HCT116 (cell line): Measurements from ENCODE around the gene STK32C. TPM values are rescaled to one million over a fixed set of nuclear protein-coding genes. Genes with fewer than 3 reads are reported as not detected.

Source experiments
- ATAC-seq: fragments of 200-7000 bp; cut with Tn5 transposase; 2 replicates; pipeline ENCODE4 v1.9.1; 2020; ENCODE audit warnings: mild to moderate bottlenecking, moderate library complexity
- BruUV-seq: library from RNA; stranded (reverse); fragments of 400-500 nt; replicated peaks from 2 replicates; lab custom pipeline; 2021; lab: Mats Ljungman, UMichigan
- CTCF ChIA-PET: fragments of 300-600 bp; sonication (Branson Sonifier 250); formaldehyde crosslinking; loops from one replicate; lab custom pipeline; 2021; ENCODE audit warnings: antibody characterized with exemption; lab: Charles Lee
- POLR2A ChIA-PET: fragments of 300-600, 350-600 bp; sonication (Branson Sonifier 250); formaldehyde crosslinking; loops from one replicate; lab custom pipeline; 2021; ENCODE audit warnings: antibody characterized with exemption; lab: Charles Lee
- RAD21 ChIA-PET, 2 experiments: fragments of 300-600 bp; sonication (Branson Sonifier 250); formaldehyde crosslinking; loops; one replicate each; lab custom pipeline; 2023; ENCODE audit warnings: low total read pairs in 2 of 2; ENCODE audit not compliant: uncharacterized antibody in 2 of 2, unreplicated experiment in 2 of 2, low non-redundant PET in 1 of 2; lab: Charles Lee
- DNase-seq: peaks from one replicate; pipeline ENCODE4 v3.0.0-alpha.2; 2010; ENCODE audit warnings: low read depth, low spot score
- H2AFZ ChIP-seq: fragments of 200-600 bp; shearing (Covaris generic), sonication (generic); 2 replicates; pipeline ENCODE4 v1.6.1; 2017; ENCODE audit warnings: low read depth, mixed run types, mixed read lengths, antibody characterized with exemption, low read length; ENCODE audit not compliant: poor library complexity, severe bottlenecking
- H3K27ac ChIP-seq: 2 replicates; pipeline ENCODE4 v1.5.1; 2012; ENCODE audit warnings: low read depth, low read length
- H3K27me3 ChIP-seq: fragments of 200-600 bp; sonication (generic); 2 replicates; pipeline ENCODE4 v1.6.1; 2016; ENCODE audit warnings: mixed run types, low read length, mixed read lengths; ENCODE audit not compliant: insufficient read depth
- H3K36me3 ChIP-seq, 2 experiments: fragments of 200-500 bp in 1 of 2; fragments of 200-600 bp in 1 of 2; sonication (Bioruptor generic) in 1 of 2; sonication (generic) in 1 of 2; 2 replicates each; pipeline versions ENCODE4 v1.5.1 to v1.6.1; 2014 to 2016; ENCODE audit warnings: low read length in 2 of 2, inconsistent platforms in 1 of 2, mixed read lengths in 1 of 2, mixed run types in 1 of 2; ENCODE audit not compliant: insufficient read depth in 2 of 2, control insufficient read depth in 1 of 2
- H3K4me1 ChIP-seq, 2 experiments: fragments of 200-600 bp in 1 of 2; sonication (generic) in 1 of 2; 2 replicates each; pipeline versions ENCODE4 v1.5.1 to v1.6.1; 2012 to 2017; ENCODE audit warnings: low read length in 2 of 2, inconsistent platforms in 1 of 2, mild to moderate bottlenecking in 1 of 2, mixed read lengths in 1 of 2, mixed run types in 1 of 2, moderate library complexity in 1 of 2; ENCODE audit not compliant: insufficient read depth in 2 of 2, control insufficient read depth in 1 of 2
- H3K4me2 ChIP-seq: fragments of 200-600 bp; sonication (generic); 2 replicates; pipeline ENCODE4 v1.6.1; 2017; ENCODE audit warnings: mixed run types, low read length, mixed read lengths
- H3K4me3 ChIP-seq, 2 experiments: fragments of 200-600 bp in 1 of 2; sonication (generic) in 1 of 2; replicated peaks in 1 of 2; 2 replicates each; pipeline ENCODE4 v1.5.1; 2011 to 2016; ENCODE audit warnings: low read length in 2 of 2, control low read depth in 1 of 2, low read depth in 1 of 2, mild to moderate bottlenecking in 1 of 2, mixed read lengths in 1 of 2, mixed run types in 1 of 2
- H3K79me2 ChIP-seq: fragments of 200-600 bp; sonication (generic); 2 replicates; pipeline ENCODE4 v1.6.1; 2017; ENCODE audit warnings: mild to moderate bottlenecking, mixed run types, low read length, moderate library complexity, mixed read lengths; ENCODE audit not compliant: insufficient read depth
- H3K9ac ChIP-seq: fragments of 200-600 bp; sonication (generic); 2 replicates; pipeline ENCODE4 v1.6.1; 2016; ENCODE audit warnings: low read length, mixed read lengths
- H3K9me2 ChIP-seq: fragments of 200-600 bp; sonication (generic), shearing (Covaris generic); 2 replicates; pipeline ENCODE4 v1.6.1; 2017; ENCODE audit warnings: mixed run types, mild to moderate bottlenecking, moderate library complexity; ENCODE audit not compliant: insufficient read depth
- H3K9me3 ChIP-seq, 2 experiments: fragments of 200-500 bp in 1 of 2; fragments of 200-600 bp in 1 of 2; sonication (Bioruptor generic) in 1 of 2; sonication (generic) in 1 of 2; 2 replicates each; pipeline ENCODE4 v1.6.1; 2014 to 2017; ENCODE audit warnings: low read length in 2 of 2, mixed read lengths in 2 of 2, inconsistent platforms in 1 of 2, low read depth in 1 of 2, mild to moderate bottlenecking in 1 of 2, mixed run types in 1 of 2, moderate library complexity in 1 of 2; ENCODE audit not compliant: control insufficient read depth in 1 of 2, insufficient read depth in 1 of 2
- H4K20me1 ChIP-seq: fragments of 200-600 bp; sonication (generic), shearing (Covaris generic); 2 replicates; pipeline ENCODE4 v1.6.1; 2017; ENCODE audit warnings: mixed run types, mild to moderate bottlenecking, moderate library complexity; ENCODE audit not compliant: insufficient read depth
- MAX ChIP-seq: IDR thresholded peaks from 2 replicates; pipeline ENCODE4 v1.6.1; 2012
- REST ChIP-seq: IDR thresholded peaks from 2 replicates; pipeline ENCODE4 v1.6.1; 2012; ENCODE audit warnings: low read depth
- ZBTB33 ChIP-seq: IDR thresholded peaks from 2 replicates; pipeline ENCODE4 v1.6.1; 2011; ENCODE audit warnings: mild to moderate bottlenecking, low read length, moderate library complexity; ENCODE audit not compliant: insufficient replicate concordance; ENCODE audit errors: extremely low read depth
- intact Hi-C: fragments of 100-400 bp; cut with micrococcal nuclease; formaldehyde crosslinking; loops from 2 replicates; pipeline ENCODE4 v1.10.0; 2022
- total RNA-seq: library from RNA; stranded (reverse); gene quantifications from one replicate; pipeline ENCODE4 v1.2.1, GENCODE V29; 2021; ENCODE audit not compliant: unreplicated experiment

Gene STK32C
- total RNA-seq, 1 experiment from 2014 or later = 29.7 TPM

- Histone ChIP-seq H3K9me2 (no peaks in the 10 kb centered on the region), H3K9ac (no peak overlapping the region), H3K27ac (no peak overlapping the region), H3K4me3 (no peak overlapping the region), H3K4me1 (no peaks in the 10 kb centered on the region), H3K9me3 (no peaks in the 10 kb centered on the region), H3K27me3 (no peaks in the 10 kb centered on the region), H4K20me1 (no peaks in the 10 kb centered on the region), H2AFZ (no peak overlapping the region), H3K79me2 (no peaks in the 10 kb centered on the region), H3K36me3 (no peaks in the 10 kb centered on the region), H3K4me2 (peak overlapping the region; percentile 36; the same call in 1 of the 2 replicates)
- DNase-seq = peak; percentile 7
- peak; percentile 31; the same call in 1 of the 2 replicates for TF ChIP-seq MAX
- no peak for TF ChIP-seq ZBTB33
- TF ChIP-seq REST = peak; percentile 81
- RAD21 ChIA-PET = no interaction called here
- POLR2A ChIA-PET = no interaction called here
- ATAC-seq = peak; percentile 84
- CTCF ChIA-PET = no interaction called here
- no TSS peak for BruUV-seq
- intact Hi-C loops = no loop called here
Observed at GRCh38 chr10:132185601-132186487, 121.9 kb downstream of the STK32C start.
